ENCODE data around the gene SRA1.

SRA1 gene

DNA sequence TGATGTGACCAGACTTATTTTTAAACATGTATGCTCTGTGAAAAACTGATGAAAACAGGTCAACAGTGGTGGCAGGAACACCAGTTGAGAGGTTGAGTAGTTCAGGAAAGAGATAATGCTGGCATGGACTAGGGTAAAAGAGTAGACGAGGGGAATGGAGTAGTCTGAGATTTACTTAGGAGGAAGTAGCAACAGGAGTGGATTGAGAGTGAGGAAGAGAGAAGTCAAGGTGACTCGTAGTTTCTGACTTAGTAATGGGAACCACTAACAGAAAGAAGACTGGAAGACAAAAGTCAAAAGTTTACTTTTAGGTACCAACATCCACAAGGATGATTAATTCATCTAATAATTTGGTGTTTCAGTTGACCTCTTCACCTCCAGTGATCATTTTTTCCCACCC is 3.6 kb downstream of the SRA1 start:
- Histone ChIP-seq H2BK5ac (ENCODE audit: low read length) (no peak overlapping the region), H3K79me1 (ENCODE audit: low read length) (peaks cover 17% of the 10 kb centered on the region)

DNA sequence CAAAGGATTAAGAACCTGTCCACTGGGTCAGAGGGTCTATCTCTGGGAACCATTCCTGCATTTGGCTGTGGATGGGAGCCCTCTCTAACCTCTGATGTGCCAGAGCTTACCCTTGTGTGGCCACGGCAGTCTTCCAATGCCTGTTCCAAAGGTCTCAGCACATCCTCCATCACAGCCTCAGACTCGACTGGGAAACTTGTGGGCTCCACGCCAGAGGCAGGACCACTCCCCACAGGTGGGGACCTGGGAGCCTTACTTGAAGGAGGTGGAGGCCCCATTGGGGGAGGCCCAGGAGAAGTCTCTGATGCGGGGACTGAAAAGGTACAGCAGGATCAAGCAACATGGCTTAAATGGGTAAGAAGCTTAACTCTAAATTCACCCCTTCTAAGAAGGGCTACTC is 5.4 kb downstream of the SRA1 start:
- WGBS (ENCODE audit: extremely low coverage, insufficient coverage, low lambda C conversion rate), result no CpG with 5 or more reads among the region's 4 CpGs
- Histone ChIP-seq H3K79me2 (ENCODE audit: control insufficient read depth, insufficient read depth, low read length) (peaks cover 21% of the 10 kb centered on the region), H2BK5ac (ENCODE audit: low read length) (no peak overlapping the region), H3K4me2 (ENCODE audit: low read length) (no peak overlapping the region), H3K4me1 (ENCODE audit: control insufficient read depth, low read depth, low read length) (peaks cover 4% of the 10 kb centered on the region), H2BK15ac (replicated peaks; ENCODE audit: low read depth) (no peak overlapping the region), H3K4ac (ENCODE audit: low read depth, low read length) (no peak overlapping the region), H2BK120ac (ENCODE audit: low read depth, low read length) (no peak overlapping the region), H3K56ac (ENCODE audit: low read length) (no peak overlapping the region), H4K8ac (ENCODE audit: low read depth, low read length) (no peak overlapping the region), H2AK5ac (ENCODE audit: low read length) (no peak overlapping the region), H3K79me1 (ENCODE audit: low read length) (peaks cover 17% of the 10 kb centered on the region), H3K18ac (ENCODE audit: low read length) (no peak overlapping the region), H3K36me3 (ENCODE audit: control insufficient read depth, insufficient read depth, low read length) (peaks cover 4% of the 10 kb centered on the region), H3K4me3 (ENCODE audit: low read length) (no peak overlapping the region), H3K27me3 (ENCODE audit: insufficient read depth, low read length, poor library complexity) (no peaks in the 10 kb centered on the region), H3K9ac (ENCODE audit: low read length) (no peak overlapping the region), H3K23ac (ENCODE audit: low read length) (no peak overlapping the region), H4K5ac (ENCODE audit: low read length) (no peak overlapping the region), H3K27ac (ENCODE audit: low read depth, low read length) (no peak overlapping the region)
- no peak for DNase-seq

More for the DNA sequence above, 3.6 kb downstream of the SRA1 start:
- Histone ChIP-seq H3K4me2 (ENCODE audit: low read length) (no peak overlapping the region), H3K18ac (ENCODE audit: low read length) (no peak overlapping the region), H3K9ac (ENCODE audit: low read length) (no peak overlapping the region), H2AK5ac (ENCODE audit: low read length) (no peak overlapping the region), H3K4ac (ENCODE audit: low read depth, low read length) (no peak overlapping the region), H3K4me3 (ENCODE audit: low read length) (no peak overlapping the region), H3K4me1 (ENCODE audit: control insufficient read depth, low read depth, low read length) (peaks cover 2% of the 10 kb centered on the region), H2BK120ac (ENCODE audit: low read depth, low read length) (no peak overlapping the region), H3K23ac (ENCODE audit: low read length) (no peak overlapping the region), H3K27ac (ENCODE audit: low read depth, low read length) (no peak overlapping the region), H3K56ac (ENCODE audit: low read length) (no peak overlapping the region), H3K27me3 (ENCODE audit: insufficient read depth, low read length, poor library complexity) (no peaks in the 10 kb centered on the region), H3K79me2 (ENCODE audit: control insufficient read depth, insufficient read depth, low read length) (peaks cover 21% of the 10 kb centered on the region), H2BK15ac (replicated peaks; ENCODE audit: low read depth) (no peak overlapping the region), H4K8ac (ENCODE audit: low read depth, low read length) (no peak overlapping the region), H3K36me3 (ENCODE audit: control insufficient read depth, insufficient read depth, low read length) (peaks cover 4% of the 10 kb centered on the region), H4K5ac (ENCODE audit: low read length) (no peak overlapping the region)
- no CpG with 5 or more reads among the region's 2 CpGs for WGBS (ENCODE audit: extremely low coverage, insufficient coverage, low lambda C conversion rate)
- no peak for DNase-seq

DNA sequence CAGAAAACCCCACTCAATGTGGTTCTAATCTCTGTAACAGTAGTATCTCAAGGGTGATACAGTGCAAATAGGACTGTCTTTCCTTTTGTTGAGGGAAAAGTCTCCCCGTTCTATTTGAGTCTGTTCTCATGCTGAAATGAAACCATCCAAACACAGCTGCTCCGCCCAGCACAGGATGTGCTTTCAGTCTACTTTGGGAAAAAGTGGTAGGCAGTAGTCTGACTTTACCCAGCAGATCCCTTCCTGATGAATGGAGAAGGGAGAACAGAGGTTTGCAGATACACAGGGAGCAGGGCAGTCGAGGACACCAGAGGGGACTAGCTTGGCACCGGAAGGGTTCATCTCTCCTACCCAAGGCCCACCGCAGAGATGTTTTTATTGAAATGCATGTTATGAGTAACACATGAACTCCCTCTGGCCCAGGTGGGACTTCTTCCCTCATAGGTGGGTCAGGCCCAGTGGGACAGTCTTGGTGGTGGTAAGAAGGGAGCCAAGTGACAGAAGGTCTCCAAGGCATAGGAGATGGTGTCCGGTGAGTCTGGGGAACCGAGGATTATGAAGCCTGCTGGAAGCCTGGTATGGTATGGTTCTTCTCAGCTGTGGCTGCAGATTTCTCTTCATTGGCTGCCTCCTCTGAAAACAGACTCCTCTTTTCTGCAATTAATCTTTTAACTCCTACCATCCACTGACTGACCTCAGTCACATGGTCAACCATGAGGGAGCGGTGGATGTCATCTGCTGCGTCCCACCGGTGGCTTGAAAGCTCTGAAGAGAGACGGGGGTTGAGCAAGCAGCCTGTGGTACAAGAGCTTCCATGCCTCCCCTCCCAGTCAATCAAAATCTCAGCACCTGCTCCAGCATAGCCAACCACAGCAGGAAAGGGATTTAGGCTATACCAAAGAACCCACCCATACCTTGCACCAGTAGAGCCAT is 6.9 kb downstream of the SRA1 start:
- H3K79me2 ChIP-seq (ENCODE audit: control insufficient read depth, insufficient read depth, low read length), result peaks cover 9% of the 10 kb centered on the region
- no peak overlapping the region for H2BK120ac ChIP-seq (ENCODE audit: low read depth, low read length)
- H3K56ac ChIP-seq (ENCODE audit: low read length), result no peak overlapping the region
- H3K4me3 ChIP-seq (ENCODE audit: low read length), result no peak overlapping the region
- H2BK15ac ChIP-seq (replicated peaks; ENCODE audit: low read depth), result no peak overlapping the region
- no peak overlapping the region for H4K5ac ChIP-seq (ENCODE audit: low read length)
- peaks cover 4% of the 10 kb centered on the region for H3K4me1 ChIP-seq (ENCODE audit: control insufficient read depth, low read depth, low read length)
- H3K4ac ChIP-seq (ENCODE audit: low read depth, low read length), result no peak overlapping the region
- peaks cover 4% of the 10 kb centered on the region for H3K36me3 ChIP-seq (ENCODE audit: control insufficient read depth, insufficient read depth, low read length)
- H3K9ac ChIP-seq (ENCODE audit: low read length), result no peak overlapping the region
- H3K4me2 ChIP-seq (ENCODE audit: low read length), result no peak overlapping the region
- H3K27ac ChIP-seq (ENCODE audit: low read depth, low read length), result no peak overlapping the region
- no peak for DNase-seq
- no peak overlapping the region for H3K23ac ChIP-seq (ENCODE audit: low read length)
- H3K79me1 ChIP-seq (ENCODE audit: low read length), result peaks cover 12% of the 10 kb centered on the region
- no peak overlapping the region for H2AK5ac ChIP-seq (ENCODE audit: low read length)
- H3K18ac ChIP-seq (ENCODE audit: low read length), result no peak overlapping the region
- H3K27me3 ChIP-seq (ENCODE audit: insufficient read depth, low read length, poor library complexity), result no peaks in the 10 kb centered on the region
- no peak overlapping the region for H4K8ac ChIP-seq (ENCODE audit: low read depth, low read length)
- WGBS (ENCODE audit: extremely low coverage, insufficient coverage, low lambda C conversion rate), result no CpG with 5 or more reads among the region's 11 CpGs
- H2BK5ac ChIP-seq (ENCODE audit: low read length), result no peak overlapping the region

DNA sequence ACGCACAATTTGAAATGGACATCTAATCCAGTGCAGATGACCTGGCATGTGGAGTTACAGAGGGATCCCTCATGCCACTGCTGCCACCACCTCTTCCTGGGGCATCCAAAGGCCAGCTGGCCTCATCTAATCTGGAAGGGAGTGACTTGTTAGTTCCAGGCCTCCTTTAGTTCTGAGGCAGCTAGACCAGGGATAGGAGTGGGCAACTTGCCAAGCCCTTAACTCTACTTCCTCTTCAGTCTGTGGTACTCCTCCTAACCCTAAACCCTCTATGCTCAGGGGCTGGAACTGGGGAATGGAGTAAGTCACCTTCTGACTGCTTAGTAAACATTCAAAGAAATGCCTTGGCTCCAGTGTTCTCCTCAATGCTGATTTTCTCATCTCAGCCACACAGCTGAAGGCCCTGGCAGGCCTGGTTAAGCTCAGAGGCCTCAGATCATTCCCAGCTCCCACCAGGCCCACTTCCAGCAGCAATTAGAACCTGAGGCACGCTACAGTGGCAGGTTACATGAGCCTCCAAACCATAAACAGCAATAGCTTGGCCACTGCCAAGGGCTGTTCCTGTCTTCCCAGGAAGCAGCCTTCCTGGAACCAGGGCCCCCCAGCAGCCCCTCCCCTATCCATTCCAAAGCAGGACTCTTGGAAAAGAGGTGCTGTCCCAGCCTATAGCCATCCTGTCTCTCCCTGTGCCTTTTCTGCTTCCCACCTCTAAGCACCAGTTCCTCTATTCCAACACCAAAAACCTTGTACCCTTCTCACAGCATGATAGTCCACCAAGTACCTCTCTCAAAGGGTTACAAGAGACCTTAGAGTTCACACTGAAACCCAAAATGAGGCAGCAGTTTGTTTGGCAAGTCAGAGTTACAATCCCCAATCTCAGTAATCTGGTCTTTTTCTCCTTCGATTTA is 7.8 kb downstream of the SRA1 start:
- Histone ChIP-seq H3K79me1 (ENCODE audit: low read length) (peaks cover 10% of the 10 kb centered on the region), H2BK5ac (ENCODE audit: low read length) (no peak overlapping the region), H3K79me2 (ENCODE audit: control insufficient read depth, insufficient read depth, low read length) (peaks cover 5% of the 10 kb centered on the region), H4K5ac (ENCODE audit: low read length) (no peak overlapping the region), H3K23ac (ENCODE audit: low read length) (no peak overlapping the region), H2AK5ac (ENCODE audit: low read length) (no peak overlapping the region), H3K4me1 (ENCODE audit: control insufficient read depth, low read depth, low read length) (peaks cover 4% of the 10 kb centered on the region), H3K4me3 (ENCODE audit: low read length) (no peak overlapping the region), H3K27me3 (ENCODE audit: insufficient read depth, low read length, poor library complexity) (no peaks in the 10 kb centered on the region), H3K27ac (ENCODE audit: low read depth, low read length) (no peak overlapping the region), H2BK15ac (replicated peaks; ENCODE audit: low read depth) (no peak overlapping the region), H2BK120ac (ENCODE audit: low read depth, low read length) (no peak overlapping the region), H3K4ac (ENCODE audit: low read depth, low read length) (no peak overlapping the region), H3K4me2 (ENCODE audit: low read length) (no peak overlapping the region), H4K8ac (ENCODE audit: low read depth, low read length) (no peak overlapping the region), H3K9ac (ENCODE audit: low read length) (peak overlapping the region; percentile 21), H3K56ac (ENCODE audit: low read length) (no peak overlapping the region), H3K18ac (ENCODE audit: low read length) (no peak overlapping the region), H3K36me3 (ENCODE audit: control insufficient read depth, insufficient read depth, low read length) (peaks cover 4% of the 10 kb centered on the region)
- DNase-seq, result no peak
- WGBS (ENCODE audit: extremely low coverage, insufficient coverage, low lambda C conversion rate), result no CpG with 5 or more reads among the region's 3 CpGs

DNA sequence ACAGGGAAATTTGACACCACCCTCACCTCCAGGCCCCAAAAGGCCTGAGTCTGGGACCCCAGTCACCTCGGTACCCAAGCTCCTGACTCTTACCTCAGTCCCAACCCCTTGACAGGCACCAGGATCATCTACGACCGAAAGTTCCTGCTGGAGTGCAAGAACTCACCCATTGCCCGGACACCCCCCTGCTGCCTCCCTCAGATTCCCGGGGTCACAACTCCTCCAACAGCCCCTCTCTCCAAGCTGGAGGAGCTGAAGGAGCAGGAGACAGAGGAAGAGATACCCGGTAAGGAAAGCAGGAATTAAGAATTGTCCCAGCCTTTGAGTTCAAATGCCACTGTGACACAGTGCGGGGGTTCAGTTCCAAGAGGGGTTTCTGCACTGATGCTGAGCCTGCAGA is 8.5 kb downstream of the SRA1 start:
- peaks cover 4% of the 10 kb centered on the region for H3K36me3 ChIP-seq (ENCODE audit: control insufficient read depth, insufficient read depth, low read length)
- no peak overlapping the region for H4K8ac ChIP-seq (ENCODE audit: low read depth, low read length)
- no peak for DNase-seq
- no CpG with 5 or more reads among the region's 7 CpGs for WGBS (ENCODE audit: extremely low coverage, insufficient coverage, low lambda C conversion rate)
- H3K79me2 ChIP-seq (ENCODE audit: control insufficient read depth, insufficient read depth, low read length), result peaks cover 3% of the 10 kb centered on the region
- H3K9ac ChIP-seq (ENCODE audit: low read length), result peak overlapping the region; percentile 54
- no peak overlapping the region for H3K18ac ChIP-seq (ENCODE audit: low read length)
- H2BK120ac ChIP-seq (ENCODE audit: low read depth, low read length), result no peak overlapping the region
- no peak overlapping the region for H2BK5ac ChIP-seq (ENCODE audit: low read length)
- H2BK15ac ChIP-seq (replicated peaks; ENCODE audit: low read depth), result no peak overlapping the region
- no peak overlapping the region for H4K5ac ChIP-seq (ENCODE audit: low read length)
- H3K4me2 ChIP-seq (ENCODE audit: low read length), result no peak overlapping the region
- no peak overlapping the region for H2AK5ac ChIP-seq (ENCODE audit: low read length)
- H3K4me1 ChIP-seq (ENCODE audit: control insufficient read depth, low read depth, low read length), result peaks cover 4% of the 10 kb centered on the region
- H3K27ac ChIP-seq (ENCODE audit: low read depth, low read length), result no peak overlapping the region
- no peak overlapping the region for H3K56ac ChIP-seq (ENCODE audit: low read length)
- H3K4me3 ChIP-seq (ENCODE audit: low read length), result no peak overlapping the region
- no peaks in the 10 kb centered on the region for H3K27me3 ChIP-seq (ENCODE audit: insufficient read depth, low read length, poor library complexity)
- H3K23ac ChIP-seq (ENCODE audit: low read length), result no peak overlapping the region
- no peak overlapping the region for H3K4ac ChIP-seq (ENCODE audit: low read depth, low read length)
- H3K79me1 ChIP-seq (ENCODE audit: low read length), result peaks cover 5% of the 10 kb centered on the region
